ENCODE measurements around the gene DLGAP1. TPM values are rescaled to one million over a fixed set of nuclear protein-coding genes. Genes with fewer than 3 reads are reported as not detected.

DLGAP1 gene
- total and polyA plus RNA-seq, 2 experiments from 2014 or later: 17.0 to 48.5 TPM

DNA sequence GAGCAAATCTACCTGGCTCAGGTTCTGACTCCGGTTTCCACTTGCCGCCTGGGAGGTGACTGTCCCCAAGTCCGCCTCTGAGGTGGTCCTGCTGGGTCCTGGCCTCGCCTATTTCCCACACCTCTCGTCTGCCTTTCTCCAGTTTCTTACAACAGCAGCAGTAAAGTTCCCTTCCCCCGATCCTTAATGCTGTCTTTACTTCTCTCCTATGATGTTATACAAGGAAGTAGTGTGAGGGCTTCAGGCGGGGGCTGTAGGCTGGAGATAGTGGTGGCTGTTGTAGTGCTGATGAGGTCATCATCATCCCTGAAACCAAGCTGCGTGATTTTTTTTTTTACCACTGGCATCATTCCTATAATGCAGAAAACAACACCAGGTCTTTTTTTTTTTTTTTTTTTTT, 986.3 kb downstream of the DLGAP1 start:
- Histone ChIP-seq H3K79me2 (replicated peaks; ENCODE audit: insufficient read depth) (no peaks in the 10 kb centered on the region), H3K9me2 (ENCODE audit: insufficient read depth) (no peaks in the 10 kb centered on the region), H3K27me3 (ENCODE audit: insufficient read depth) (no peaks in the 10 kb centered on the region), H4K20me1 (replicated peaks; ENCODE audit: insufficient read depth) (no peaks in the 10 kb centered on the region), H2AFZ (no peak overlapping the region), H3K4me3 (peak overlapping the region; percentile 21; the same call in 1 of the 2 replicates), H3K27ac (ENCODE audit: low read depth) (no peak overlapping the region), H3F3A (replicated peaks; ENCODE audit: low read depth) (peaks cover 17% of the 10 kb centered on the region), H3K4me1 (ENCODE audit: insufficient read depth) (peaks cover 24% of the 10 kb centered on the region), H3K36me3 (ENCODE audit: insufficient read depth) (peaks cover 2% of the 10 kb centered on the region; the same call in 1 of the 2 replicates), H3K4me2 (no peak overlapping the region)
- TF ChIP-seq, protein P1, sequence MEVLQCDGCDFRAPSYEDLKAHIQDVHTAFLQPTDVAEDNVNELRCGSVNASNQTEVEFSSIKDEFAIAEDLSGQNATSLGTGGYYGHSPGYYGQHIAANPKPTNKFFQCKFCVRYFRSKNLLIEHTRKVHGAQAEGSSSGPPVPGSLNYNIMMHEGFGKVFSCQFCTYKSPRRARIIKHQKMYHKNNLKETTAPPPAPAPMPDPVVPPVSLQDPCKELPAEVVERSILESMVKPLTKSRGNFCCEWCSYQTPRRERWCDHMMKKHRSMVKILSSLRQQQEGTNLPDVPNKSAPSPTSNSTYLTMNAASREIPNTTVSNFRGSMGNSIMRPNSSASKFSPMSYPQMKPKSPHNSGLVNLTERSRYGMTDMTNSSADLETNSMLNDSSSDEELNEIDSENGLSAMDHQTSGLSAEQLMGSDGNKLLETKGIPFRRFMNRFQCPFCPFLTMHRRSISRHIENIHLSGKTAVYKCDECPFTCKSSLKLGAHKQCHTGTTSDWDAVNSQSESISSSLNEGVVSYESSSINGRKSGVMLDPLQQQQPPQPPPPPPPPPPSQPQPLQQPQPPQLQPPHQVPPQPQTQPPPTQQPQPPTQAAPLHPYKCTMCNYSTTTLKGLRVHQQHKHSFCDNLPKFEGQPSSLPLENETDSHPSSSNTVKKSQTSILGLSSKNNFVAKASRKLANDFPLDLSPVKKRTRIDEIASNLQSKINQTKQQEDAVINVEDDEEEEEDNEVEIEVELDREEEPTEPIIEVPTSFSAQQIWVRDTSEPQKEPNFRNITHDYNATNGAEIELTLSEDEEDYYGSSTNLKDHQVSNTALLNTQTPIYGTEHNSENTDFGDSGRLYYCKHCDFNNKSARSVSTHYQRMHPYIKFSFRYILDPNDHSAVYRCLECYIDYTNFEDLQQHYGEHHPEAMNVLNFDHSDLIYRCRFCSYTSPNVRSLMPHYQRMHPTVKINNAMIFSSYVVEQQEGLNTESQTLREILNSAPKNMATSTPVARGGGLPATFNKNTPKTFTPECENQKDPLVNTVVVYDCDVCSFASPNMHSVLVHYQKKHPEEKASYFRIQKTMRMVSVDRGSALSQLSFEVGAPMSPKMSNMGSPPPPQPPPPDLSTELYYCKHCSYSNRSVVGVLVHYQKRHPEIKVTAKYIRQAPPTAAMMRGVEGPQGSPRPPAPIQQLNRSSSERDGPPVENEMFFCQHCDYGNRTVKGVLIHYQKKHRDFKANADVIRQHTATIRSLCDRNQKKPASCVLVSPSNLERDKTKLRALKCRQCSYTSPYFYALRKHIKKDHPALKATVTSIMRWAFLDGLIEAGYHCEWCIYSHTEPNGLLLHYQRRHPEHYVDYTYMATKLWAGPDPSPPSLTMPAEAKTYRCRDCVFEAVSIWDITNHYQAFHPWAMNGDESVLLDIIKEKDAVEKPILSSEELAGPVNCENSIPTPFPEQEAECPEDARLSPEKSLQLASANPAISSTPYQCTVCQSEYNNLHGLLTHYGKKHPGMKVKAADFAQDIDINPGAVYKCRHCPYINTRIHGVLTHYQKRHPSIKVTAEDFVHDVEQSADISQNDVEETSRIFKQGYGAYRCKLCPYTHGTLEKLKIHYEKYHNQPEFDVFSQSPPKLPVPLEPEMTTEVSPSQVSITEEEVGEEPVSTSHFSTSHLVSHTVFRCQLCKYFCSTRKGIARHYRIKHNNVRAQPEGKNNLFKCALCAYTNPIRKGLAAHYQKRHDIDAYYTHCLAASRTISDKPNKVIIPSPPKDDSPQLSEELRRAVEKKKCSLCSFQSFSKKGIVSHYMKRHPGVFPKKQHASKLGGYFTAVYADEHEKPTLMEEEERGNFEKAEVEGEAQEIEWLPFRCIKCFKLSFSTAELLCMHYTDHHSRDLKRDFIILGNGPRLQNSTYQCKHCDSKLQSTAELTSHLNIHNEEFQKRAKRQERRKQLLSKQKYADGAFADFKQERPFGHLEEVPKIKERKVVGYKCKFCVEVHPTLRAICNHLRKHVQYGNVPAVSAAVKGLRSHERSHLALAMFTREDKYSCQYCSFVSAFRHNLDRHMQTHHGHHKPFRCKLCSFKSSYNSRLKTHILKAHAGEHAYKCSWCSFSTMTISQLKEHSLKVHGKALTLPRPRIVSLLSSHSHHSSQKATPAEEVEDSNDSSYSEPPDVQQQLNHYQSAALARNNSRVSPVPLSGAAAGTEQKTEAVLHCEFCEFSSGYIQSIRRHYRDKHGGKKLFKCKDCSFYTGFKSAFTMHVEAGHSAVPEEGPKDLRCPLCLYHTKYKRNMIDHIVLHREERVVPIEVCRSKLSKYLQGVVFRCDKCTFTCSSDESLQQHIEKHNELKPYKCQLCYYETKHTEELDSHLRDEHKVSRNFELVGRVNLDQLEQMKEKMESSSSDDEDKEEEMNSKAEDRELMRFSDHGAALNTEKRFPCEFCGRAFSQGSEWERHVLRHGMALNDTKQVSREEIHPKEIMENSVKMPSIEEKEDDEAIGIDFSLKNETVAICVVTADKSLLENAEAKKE (CRISPR knock-in tag; IDR thresholded peaks at IDR 0.05): no peak
- TF ChIP-seq CREB1 (CRISPR knock-in tag; IDR thresholded peaks at IDR 0.05; ENCODE audit: low read depth): no peak
- no peak for TF ChIP-seq POLR2AphosphoS5 (IDR thresholded peaks at IDR 0.05; ENCODE audit: low read depth)
- no peak for TF ChIP-seq NANOG (IDR thresholded peaks at IDR 0.05; ENCODE audit: borderline replicate concordance)
- TF ChIP-seq, protein P2, sequence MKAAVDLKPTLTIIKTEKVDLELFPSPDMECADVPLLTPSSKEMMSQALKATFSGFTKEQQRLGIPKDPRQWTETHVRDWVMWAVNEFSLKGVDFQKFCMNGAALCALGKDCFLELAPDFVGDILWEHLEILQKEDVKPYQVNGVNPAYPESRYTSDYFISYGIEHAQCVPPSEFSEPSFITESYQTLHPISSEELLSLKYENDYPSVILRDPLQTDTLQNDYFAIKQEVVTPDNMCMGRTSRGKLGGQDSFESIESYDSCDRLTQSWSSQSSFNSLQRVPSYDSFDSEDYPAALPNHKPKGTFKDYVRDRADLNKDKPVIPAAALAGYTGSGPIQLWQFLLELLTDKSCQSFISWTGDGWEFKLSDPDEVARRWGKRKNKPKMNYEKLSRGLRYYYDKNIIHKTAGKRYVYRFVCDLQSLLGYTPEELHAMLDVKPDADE (IDR thresholded peaks at IDR 0.05): no peak
- no peak for TF ChIP-seq EZH2phosphoT487 (IDR thresholded peaks at IDR 0.05; ENCODE audit: unreplicated experiment)
- no peak for TF ChIP-seq STAT1 (IDR thresholded peaks at IDR 0.05; ENCODE audit: unreplicated experiment)
- TF ChIP-seq JUNB (IDR thresholded peaks at IDR 0.05; ENCODE audit: unreplicated experiment): no peak
- no peak for TF ChIP-seq EZH2 (IDR thresholded peaks at IDR 0.05; ENCODE audit: low read depth, unreplicated experiment)
- no peak for TF ChIP-seq ZNF114 (CRISPR knock-in tag; IDR thresholded peaks at IDR 0.05)
- TF ChIP-seq, protein P3, sequence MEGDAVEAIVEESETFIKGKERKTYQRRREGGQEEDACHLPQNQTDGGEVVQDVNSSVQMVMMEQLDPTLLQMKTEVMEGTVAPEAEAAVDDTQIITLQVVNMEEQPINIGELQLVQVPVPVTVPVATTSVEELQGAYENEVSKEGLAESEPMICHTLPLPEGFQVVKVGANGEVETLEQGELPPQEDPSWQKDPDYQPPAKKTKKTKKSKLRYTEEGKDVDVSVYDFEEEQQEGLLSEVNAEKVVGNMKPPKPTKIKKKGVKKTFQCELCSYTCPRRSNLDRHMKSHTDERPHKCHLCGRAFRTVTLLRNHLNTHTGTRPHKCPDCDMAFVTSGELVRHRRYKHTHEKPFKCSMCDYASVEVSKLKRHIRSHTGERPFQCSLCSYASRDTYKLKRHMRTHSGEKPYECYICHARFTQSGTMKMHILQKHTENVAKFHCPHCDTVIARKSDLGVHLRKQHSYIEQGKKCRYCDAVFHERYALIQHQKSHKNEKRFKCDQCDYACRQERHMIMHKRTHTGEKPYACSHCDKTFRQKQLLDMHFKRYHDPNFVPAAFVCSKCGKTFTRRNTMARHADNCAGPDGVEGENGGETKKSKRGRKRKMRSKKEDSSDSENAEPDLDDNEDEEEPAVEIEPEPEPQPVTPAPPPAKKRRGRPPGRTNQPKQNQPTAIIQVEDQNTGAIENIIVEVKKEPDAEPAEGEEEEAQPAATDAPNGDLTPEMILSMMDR (conservative IDR thresholded peaks at IDR 0.05; ENCODE audit: low read depth in 2 of 2): no peak
- TF ChIP-seq ZNF331 (CRISPR knock-in tag; IDR thresholded peaks at IDR 0.05; ENCODE audit: low read depth): no peak
- TF ChIP-seq, protein P4, sequence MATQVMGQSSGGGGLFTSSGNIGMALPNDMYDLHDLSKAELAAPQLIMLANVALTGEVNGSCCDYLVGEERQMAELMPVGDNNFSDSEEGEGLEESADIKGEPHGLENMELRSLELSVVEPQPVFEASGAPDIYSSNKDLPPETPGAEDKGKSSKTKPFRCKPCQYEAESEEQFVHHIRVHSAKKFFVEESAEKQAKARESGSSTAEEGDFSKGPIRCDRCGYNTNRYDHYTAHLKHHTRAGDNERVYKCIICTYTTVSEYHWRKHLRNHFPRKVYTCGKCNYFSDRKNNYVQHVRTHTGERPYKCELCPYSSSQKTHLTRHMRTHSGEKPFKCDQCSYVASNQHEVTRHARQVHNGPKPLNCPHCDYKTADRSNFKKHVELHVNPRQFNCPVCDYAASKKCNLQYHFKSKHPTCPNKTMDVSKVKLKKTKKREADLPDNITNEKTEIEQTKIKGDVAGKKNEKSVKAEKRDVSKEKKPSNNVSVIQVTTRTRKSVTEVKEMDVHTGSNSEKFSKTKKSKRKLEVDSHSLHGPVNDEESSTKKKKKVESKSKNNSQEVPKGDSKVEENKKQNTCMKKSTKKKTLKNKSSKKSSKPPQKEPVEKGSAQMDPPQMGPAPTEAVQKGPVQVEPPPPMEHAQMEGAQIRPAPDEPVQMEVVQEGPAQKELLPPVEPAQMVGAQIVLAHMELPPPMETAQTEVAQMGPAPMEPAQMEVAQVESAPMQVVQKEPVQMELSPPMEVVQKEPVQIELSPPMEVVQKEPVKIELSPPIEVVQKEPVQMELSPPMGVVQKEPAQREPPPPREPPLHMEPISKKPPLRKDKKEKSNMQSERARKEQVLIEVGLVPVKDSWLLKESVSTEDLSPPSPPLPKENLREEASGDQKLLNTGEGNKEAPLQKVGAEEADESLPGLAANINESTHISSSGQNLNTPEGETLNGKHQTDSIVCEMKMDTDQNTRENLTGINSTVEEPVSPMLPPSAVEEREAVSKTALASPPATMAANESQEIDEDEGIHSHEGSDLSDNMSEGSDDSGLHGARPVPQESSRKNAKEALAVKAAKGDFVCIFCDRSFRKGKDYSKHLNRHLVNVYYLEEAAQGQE (IDR thresholded peaks at IDR 0.05; ENCODE audit: unreplicated experiment): no peak
- H3K27me3 Mint-ChIP-seq (ENCODE audit: insufficient read depth, low read depth, poor library complexity): peaks cover 3% of the 10 kb centered on the region
- ATAC-seq (peak; percentile 27), DNase-seq (ENCODE audit: low spot score) (no peak)
- no peak overlapping the region for H3K4me3 Mint-ChIP-seq
- peaks cover 2% of the 10 kb centered on the region; the same call in 2 of the 3 replicates for H3K9me3 Mint-ChIP-seq
- peaks cover 31% of the 10 kb centered on the region for H3K4me1 Mint-ChIP-seq
- no peak overlapping the region for H3K27ac Mint-ChIP-seq
- peaks cover 3% of the 10 kb centered on the region; the same call in 2 of the 3 replicates for H3K36me3 Mint-ChIP-seq (ENCODE audit: low read depth)

Data from GM23338 (cell line).